ENCODE measurements around the gene AMHR2.

The AMHR2 gene

DNA sequence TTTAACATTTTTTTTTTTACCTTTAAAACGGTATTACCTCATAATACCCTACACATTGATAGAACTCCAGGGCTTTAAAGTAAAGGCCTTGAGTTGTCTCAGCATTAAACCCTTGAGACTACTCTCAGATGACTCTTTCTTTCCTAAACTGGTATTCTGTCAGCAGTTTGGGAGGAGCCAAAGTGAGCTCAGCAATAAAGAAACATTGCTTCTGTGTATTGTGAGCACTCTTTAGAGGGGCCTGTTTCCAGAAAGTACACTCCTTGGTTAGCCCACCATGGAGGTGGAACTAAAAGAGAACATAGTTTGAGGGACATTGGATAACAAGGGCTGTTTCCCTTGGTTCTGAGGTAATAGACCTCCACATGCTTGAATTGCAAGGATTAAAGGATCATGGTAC lies 55.2 kb downstream of the AMHR2 start:
- TF ChIP-seq, protein P1, sequence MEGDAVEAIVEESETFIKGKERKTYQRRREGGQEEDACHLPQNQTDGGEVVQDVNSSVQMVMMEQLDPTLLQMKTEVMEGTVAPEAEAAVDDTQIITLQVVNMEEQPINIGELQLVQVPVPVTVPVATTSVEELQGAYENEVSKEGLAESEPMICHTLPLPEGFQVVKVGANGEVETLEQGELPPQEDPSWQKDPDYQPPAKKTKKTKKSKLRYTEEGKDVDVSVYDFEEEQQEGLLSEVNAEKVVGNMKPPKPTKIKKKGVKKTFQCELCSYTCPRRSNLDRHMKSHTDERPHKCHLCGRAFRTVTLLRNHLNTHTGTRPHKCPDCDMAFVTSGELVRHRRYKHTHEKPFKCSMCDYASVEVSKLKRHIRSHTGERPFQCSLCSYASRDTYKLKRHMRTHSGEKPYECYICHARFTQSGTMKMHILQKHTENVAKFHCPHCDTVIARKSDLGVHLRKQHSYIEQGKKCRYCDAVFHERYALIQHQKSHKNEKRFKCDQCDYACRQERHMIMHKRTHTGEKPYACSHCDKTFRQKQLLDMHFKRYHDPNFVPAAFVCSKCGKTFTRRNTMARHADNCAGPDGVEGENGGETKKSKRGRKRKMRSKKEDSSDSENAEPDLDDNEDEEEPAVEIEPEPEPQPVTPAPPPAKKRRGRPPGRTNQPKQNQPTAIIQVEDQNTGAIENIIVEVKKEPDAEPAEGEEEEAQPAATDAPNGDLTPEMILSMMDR (IDR thresholded peaks at IDR 0.05; ENCODE audit: low read depth, low read length): no peak

GRCh38 chr12:53479331-53479730 lies 55.7 kb downstream of the AMHR2 start:
- TF ChIP-seq, protein P1 (IDR thresholded peaks at IDR 0.05; ENCODE audit: low read depth, low read length): no peak
- no peak overlapping the region for H3K4me3 ChIP-seq (ENCODE audit: low read depth, low read length)

More for the DNA sequence above, 55.2 kb downstream of the AMHR2 start:
- no peak overlapping the region for H3K4me3 ChIP-seq (ENCODE audit: low read depth, low read length)

DNA sequence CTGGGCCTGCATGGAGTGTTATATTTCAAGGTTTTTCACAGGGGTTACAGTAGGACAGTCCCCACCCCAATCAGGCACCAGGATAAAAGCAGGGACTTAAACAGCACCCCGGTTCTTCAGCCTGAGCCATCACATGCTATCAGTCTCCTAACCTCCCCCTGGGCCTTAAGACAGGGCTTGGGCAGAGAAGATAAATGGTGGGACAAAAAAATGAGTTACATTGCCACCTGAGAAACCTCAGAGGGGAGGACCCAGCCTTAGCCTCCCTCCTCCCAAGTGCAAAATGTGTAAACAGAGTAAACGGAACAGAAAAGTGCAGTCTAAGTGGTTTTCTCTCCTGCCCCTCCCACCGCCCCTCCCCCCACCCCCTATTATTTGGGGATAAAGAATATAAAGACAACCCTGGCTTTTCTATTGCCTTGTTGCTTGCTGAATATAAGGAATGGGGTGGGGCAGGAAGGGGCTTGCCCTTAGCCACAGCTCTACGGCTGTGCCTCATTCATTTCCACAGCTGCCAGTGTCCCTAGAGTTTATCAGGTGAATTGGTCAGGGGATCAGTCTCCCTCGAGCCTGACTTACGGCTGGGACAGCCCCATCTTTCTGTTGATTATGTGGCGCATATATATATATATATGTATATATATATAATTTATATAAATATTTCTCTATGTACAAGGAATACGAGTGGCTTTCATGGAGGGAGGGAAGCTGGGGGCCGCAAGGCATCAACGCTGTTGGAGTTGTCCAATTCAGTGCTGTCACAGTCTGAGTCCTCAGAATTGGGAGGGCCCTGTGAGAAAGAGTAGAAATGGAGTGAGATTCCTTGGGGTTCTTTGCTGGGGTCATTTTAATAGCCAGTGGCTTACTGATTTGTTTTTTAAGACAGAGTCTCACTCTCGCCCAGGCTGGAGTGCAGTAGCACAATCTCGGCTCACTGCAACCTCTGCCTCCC lies 57.1 kb downstream of the AMHR2 start:
- TF ChIP-seq, protein P1 (IDR thresholded peaks at IDR 0.05; ENCODE audit: low read depth, low read length): no peak
- no peak overlapping the region for H3K4me3 ChIP-seq (ENCODE audit: low read depth, low read length)

Measured in WI38 (cell line).